GM23338 (cell line): Measurements from ENCODE around the gene AGO1. TPM values are rescaled to one million over a fixed set of nuclear protein-coding genes. Genes with fewer than 3 reads are reported as not detected.

Experiments used
- ATAC-seq: fragments of 200-7000 bp; cut with Tn5 transposase; 3 replicates; pipeline ENCODE4 v1.9.1; 2020
- DNase-seq: peaks from one replicate; pipeline ENCODE4 v3.0.0-alpha.2; 2015; ENCODE audit warnings: low spot score
- H2AFZ ChIP-seq: fragments of 200-600 bp; sonication (generic); 2 replicates; pipeline ENCODE4 v1.8.0; 2016; ENCODE audit warnings: antibody characterized with exemption, mild to moderate bottlenecking, moderate library complexity
- H3F3A ChIP-seq: fragments of 200-600 bp; sonication (generic); replicated peaks from 2 replicates; pipeline ENCODE4 v1.8.0; 2017; ENCODE audit warnings: antibody characterized with exemption, mixed run types, low read depth
- H3K27ac ChIP-seq: fragments of 200-600 bp; sonication (generic); 2 replicates; pipeline ENCODE4 v1.6.1; 2016; ENCODE audit warnings: low read depth
- H3K27me3 ChIP-seq: fragments of 200-600 bp; sonication (generic); 2 replicates; pipeline ENCODE4 v1.8.0; 2016; ENCODE audit warnings: mild to moderate bottlenecking, mixed run types, moderate library complexity; ENCODE audit not compliant: insufficient read depth
- H3K36me3 ChIP-seq: fragments of 200-600 bp; sonication (generic); 2 replicates; pipeline ENCODE4 v1.8.0; 2016; ENCODE audit warnings: mild to moderate bottlenecking; ENCODE audit not compliant: insufficient read depth
- H3K4me1 ChIP-seq: fragments of 200-600 bp; sonication (generic); 2 replicates; pipeline ENCODE4 v1.8.0; 2016; ENCODE audit warnings: mild to moderate bottlenecking, moderate library complexity; ENCODE audit not compliant: insufficient read depth
- H3K4me2 ChIP-seq: fragments of 200-600 bp; sonication (generic); 2 replicates; pipeline ENCODE4 v1.7.1; 2017; ENCODE audit warnings: mixed run types
- H3K4me3 ChIP-seq: fragments of 200-600 bp; sonication (generic); 2 replicates; pipeline ENCODE4 v1.6.1; 2016; ENCODE audit warnings: mixed run types
- H3K79me2 ChIP-seq: fragments of 200-600 bp; sonication (generic); replicated peaks from 2 replicates; pipeline ENCODE4 v1.8.0; 2017; ENCODE audit warnings: mild to moderate bottlenecking; ENCODE audit not compliant: insufficient read depth
- H3K9me2 ChIP-seq: fragments of 200-600 bp; sonication (generic); 2 replicates; pipeline ENCODE4 v1.8.0; 2017; ENCODE audit not compliant: insufficient read depth
- H4K20me1 ChIP-seq: fragments of 200-600 bp; sonication (generic); replicated peaks from 2 replicates; pipeline ENCODE4 v1.8.0; 2017; ENCODE audit warnings: mild to moderate bottlenecking; ENCODE audit not compliant: insufficient read depth
- H3K27ac Mint-ChIP-seq: 2 replicates; pipeline ENCODE4 v1.8.0; 2020; ENCODE audit warnings: inconsistent platforms, mild to moderate bottlenecking, moderate library complexity, mixed read lengths
- H3K27me3 Mint-ChIP-seq: 3 replicates; pipeline ENCODE4 v1.8.0; 2022; ENCODE audit warnings: low read depth, mild to moderate bottlenecking, moderate library complexity, mixed read lengths, inconsistent platforms; ENCODE audit not compliant: insufficient read depth, poor library complexity
- H3K36me3 Mint-ChIP-seq: 3 replicates; pipeline ENCODE4 v1.8.0; 2021; ENCODE audit warnings: low read depth, mild to moderate bottlenecking, inconsistent platforms, moderate library complexity, mixed read lengths
- H3K4me1 Mint-ChIP-seq: 3 replicates; pipeline ENCODE4 v1.8.0; 2020; ENCODE audit warnings: mild to moderate bottlenecking, inconsistent platforms, mixed read lengths
- H3K4me3 Mint-ChIP-seq: 3 replicates; pipeline ENCODE4 v1.8.0; 2021; ENCODE audit warnings: moderate library complexity, mild to moderate bottlenecking, inconsistent platforms, mixed read lengths
- H3K9me3 Mint-ChIP-seq: 3 replicates; pipeline ENCODE4 v1.8.0; 2020; ENCODE audit warnings: moderate library complexity, mild to moderate bottlenecking, inconsistent platforms, mixed read lengths
- CREB1 ChIP-seq: fragments of 250-450 bp; sonication (Bioruptor Pico); IDR thresholded peaks from 2 replicates; pipeline ENCODE4 v1.5.0; 2020; ENCODE audit warnings: low read depth, mild to moderate bottlenecking, moderate library complexity
- EZH2 ChIP-seq: fragments of 200-600 bp; sonication (generic); IDR thresholded peaks from one replicate; pipeline ENCODE4 v1.8.0; 2017; ENCODE audit warnings: antibody characterized with exemption, mild to moderate bottlenecking, low read depth; ENCODE audit not compliant: unreplicated experiment
- EZH2phosphoT487 ChIP-seq: fragments of 200-600 bp; sonication (generic); IDR thresholded peaks from one replicate; pipeline ENCODE4 v1.8.1; 2018; ENCODE audit warnings: antibody characterized with exemption; ENCODE audit not compliant: unreplicated experiment
- JUNB ChIP-seq: IDR thresholded peaks from one replicate; pipeline ENCODE4 v1.6.1; 2016; ENCODE audit warnings: antibody characterized with exemption; ENCODE audit not compliant: unreplicated experiment
- NANOG ChIP-seq: IDR thresholded peaks from 2 replicates; pipeline ENCODE4 v1.6.1; 2016; ENCODE audit warnings: antibody characterized with exemption, borderline replicate concordance
- POLR2AphosphoS5 ChIP-seq: IDR thresholded peaks from 2 replicates; pipeline ENCODE4 v1.6.1; 2016; ENCODE audit warnings: antibody characterized with exemption, low read depth
- STAT1 ChIP-seq: IDR thresholded peaks from one replicate; pipeline ENCODE4 v1.6.1; 2016; ENCODE audit warnings: antibody characterized with exemption; ENCODE audit not compliant: unreplicated experiment
- ZNF114 ChIP-seq: fragments of 250-450 bp; sonication (Bioruptor Pico); IDR thresholded peaks from 2 replicates; pipeline ENCODE4 v1.5.0; 2020; ENCODE audit warnings: mild to moderate bottlenecking, moderate library complexity
- ZNF331 ChIP-seq: fragments of 250-450 bp; sonication (Bioruptor Pico); IDR thresholded peaks from 2 replicates; pipeline ENCODE4 v1.5.0; 2020; ENCODE audit warnings: low read depth, mild to moderate bottlenecking, moderate library complexity
- polyA plus RNA-seq: library from polyadenylated mRNA; unstranded; fragments of >200 nt; fragmentation: Nextera tagmentation; extraction: Ambion mirVana; gene quantifications from 2 replicates; pipeline ENCODE4 v1.2.1, GENCODE V29; 2016
- total RNA-seq: library from RNA; depleted of rRNA; stranded (reverse); fragments of >200 nt; shearing (Covaris generic); gene quantifications from 2 replicates; pipeline ENCODE4 v1.2.3, GENCODE V29; 2014
- TF ChIP-seq, protein P1 (sequence below), 2 experiments: fragments of 200-600 bp in 1 of 2; sonication (generic) in 1 of 2; conservative IDR thresholded peaks; 2 replicates each; pipeline versions ENCODE4 v1.5.1 to v1.6.1; 2016 to 2017; ENCODE audit warnings: antibody characterized with exemption in 2 of 2, low read depth in 2 of 2, mild to moderate bottlenecking in 2 of 2, moderate library complexity in 1 of 2
- TF ChIP-seq, protein P2 (sequence below): IDR thresholded peaks from one replicate; pipeline ENCODE4 v1.6.1; 2018; ENCODE audit warnings: antibody characterized with exemption; ENCODE audit not compliant: unreplicated experiment
- TF ChIP-seq, protein P3 (sequence below): IDR thresholded peaks from 2 replicates; pipeline ENCODE4 v1.6.1; 2016; ENCODE audit warnings: antibody characterized with exemption
- TF ChIP-seq, protein P4 (sequence below): fragments of 250-450 bp; sonication (Bioruptor Pico); IDR thresholded peaks from 2 replicates; pipeline ENCODE4 v1.5.0; 2020; ENCODE audit warnings: mild to moderate bottlenecking, moderate library complexity

AGO1 gene
- total and polyA plus RNA-seq, 2 experiments from 2014 or later, result 10.6 to 65.1 TPM

DNA sequence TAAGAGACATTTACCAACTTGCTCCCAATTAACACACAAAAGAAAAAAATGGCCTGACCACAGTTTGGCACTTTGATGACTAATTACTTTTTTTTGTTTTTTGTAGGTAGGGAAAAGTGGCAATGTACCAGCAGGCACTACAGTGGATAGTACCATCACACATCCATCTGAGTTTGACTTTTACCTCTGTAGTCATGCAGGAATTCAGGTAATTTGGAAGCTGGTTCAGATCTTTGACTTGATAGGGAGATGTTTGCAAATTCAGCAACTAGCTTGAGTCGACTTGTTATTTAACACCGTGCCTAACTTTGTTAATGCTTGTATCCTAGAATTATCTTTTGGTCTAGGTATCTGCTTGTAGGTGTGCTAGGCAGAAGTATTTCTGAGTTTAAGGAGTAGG is 33.0 kb upstream of the AGO1 start (continued):
- TF ChIP-seq, protein P1, sequence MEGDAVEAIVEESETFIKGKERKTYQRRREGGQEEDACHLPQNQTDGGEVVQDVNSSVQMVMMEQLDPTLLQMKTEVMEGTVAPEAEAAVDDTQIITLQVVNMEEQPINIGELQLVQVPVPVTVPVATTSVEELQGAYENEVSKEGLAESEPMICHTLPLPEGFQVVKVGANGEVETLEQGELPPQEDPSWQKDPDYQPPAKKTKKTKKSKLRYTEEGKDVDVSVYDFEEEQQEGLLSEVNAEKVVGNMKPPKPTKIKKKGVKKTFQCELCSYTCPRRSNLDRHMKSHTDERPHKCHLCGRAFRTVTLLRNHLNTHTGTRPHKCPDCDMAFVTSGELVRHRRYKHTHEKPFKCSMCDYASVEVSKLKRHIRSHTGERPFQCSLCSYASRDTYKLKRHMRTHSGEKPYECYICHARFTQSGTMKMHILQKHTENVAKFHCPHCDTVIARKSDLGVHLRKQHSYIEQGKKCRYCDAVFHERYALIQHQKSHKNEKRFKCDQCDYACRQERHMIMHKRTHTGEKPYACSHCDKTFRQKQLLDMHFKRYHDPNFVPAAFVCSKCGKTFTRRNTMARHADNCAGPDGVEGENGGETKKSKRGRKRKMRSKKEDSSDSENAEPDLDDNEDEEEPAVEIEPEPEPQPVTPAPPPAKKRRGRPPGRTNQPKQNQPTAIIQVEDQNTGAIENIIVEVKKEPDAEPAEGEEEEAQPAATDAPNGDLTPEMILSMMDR (conservative IDR thresholded peaks at IDR 0.05; ENCODE audit: low read depth in 2 of 2), result no peak
- TF ChIP-seq ZNF331, result no peak

DNA sequence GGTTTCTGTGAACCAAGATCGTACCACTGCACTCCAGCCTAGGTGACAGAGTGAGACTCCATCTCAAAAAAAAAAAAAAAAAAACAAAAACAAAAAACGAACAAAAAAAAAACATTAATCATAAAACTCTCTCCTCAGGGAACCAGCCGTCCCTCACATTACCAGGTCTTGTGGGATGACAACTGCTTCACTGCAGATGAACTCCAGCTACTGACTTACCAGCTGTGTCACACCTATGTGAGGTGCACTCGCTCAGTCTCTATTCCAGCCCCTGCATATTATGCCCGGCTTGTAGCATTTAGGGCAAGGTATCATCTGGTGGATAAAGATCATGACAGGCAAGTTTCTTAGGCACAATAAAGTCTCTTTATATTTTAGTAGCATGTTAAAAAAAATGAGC is 32.3 kb upstream of the AGO1 start:
- no peaks in the 10 kb centered on the region for H3K27me3 Mint-ChIP-seq
- H3K27ac Mint-ChIP-seq, result 0 out of 2 replicates have a peak overlapping the region, but pooled peaks have one; percentile 61
- Histone ChIP-seq H3K36me3 (no peaks in the 10 kb centered on the region), H3K27ac (peak overlapping the region; percentile 8; the same call in 1 of the 2 replicates), H3K79me2 (no peaks in the 10 kb centered on the region), H4K20me1 (no peaks in the 10 kb centered on the region), H3K4me3 (no peak overlapping the region), H2AFZ (no peak overlapping the region), H3K4me1 (peaks cover 15% of the 10 kb centered on the region), H3K9me2 (no peaks in the 10 kb centered on the region), H3K27me3 (no peaks in the 10 kb centered on the region), H3F3A (no peaks in the 10 kb centered on the region), H3K4me2 (no peak overlapping the region)
- no peak overlapping the region for H3K4me3 Mint-ChIP-seq
- no peak for DNase-seq
- no peak for ATAC-seq
- no peaks in the 10 kb centered on the region for H3K9me3 Mint-ChIP-seq
- peaks cover 20% of the 10 kb centered on the region for H3K4me1 Mint-ChIP-seq
- peaks cover 4% of the 10 kb centered on the region; the same call in 1 of the 3 replicates for H3K36me3 Mint-ChIP-seq
- TF ChIP-seq NANOG (no peak), ZNF114 (CRISPR knock-in tag) (no peak), CREB1 (CRISPR knock-in tag) (no peak), EZH2phosphoT487 (no peak), ZNF331 (no peak), JUNB (no peak), POLR2AphosphoS5 (no peak), STAT1 (no peak), EZH2 (no peak)
- TF ChIP-seq, protein P2, sequence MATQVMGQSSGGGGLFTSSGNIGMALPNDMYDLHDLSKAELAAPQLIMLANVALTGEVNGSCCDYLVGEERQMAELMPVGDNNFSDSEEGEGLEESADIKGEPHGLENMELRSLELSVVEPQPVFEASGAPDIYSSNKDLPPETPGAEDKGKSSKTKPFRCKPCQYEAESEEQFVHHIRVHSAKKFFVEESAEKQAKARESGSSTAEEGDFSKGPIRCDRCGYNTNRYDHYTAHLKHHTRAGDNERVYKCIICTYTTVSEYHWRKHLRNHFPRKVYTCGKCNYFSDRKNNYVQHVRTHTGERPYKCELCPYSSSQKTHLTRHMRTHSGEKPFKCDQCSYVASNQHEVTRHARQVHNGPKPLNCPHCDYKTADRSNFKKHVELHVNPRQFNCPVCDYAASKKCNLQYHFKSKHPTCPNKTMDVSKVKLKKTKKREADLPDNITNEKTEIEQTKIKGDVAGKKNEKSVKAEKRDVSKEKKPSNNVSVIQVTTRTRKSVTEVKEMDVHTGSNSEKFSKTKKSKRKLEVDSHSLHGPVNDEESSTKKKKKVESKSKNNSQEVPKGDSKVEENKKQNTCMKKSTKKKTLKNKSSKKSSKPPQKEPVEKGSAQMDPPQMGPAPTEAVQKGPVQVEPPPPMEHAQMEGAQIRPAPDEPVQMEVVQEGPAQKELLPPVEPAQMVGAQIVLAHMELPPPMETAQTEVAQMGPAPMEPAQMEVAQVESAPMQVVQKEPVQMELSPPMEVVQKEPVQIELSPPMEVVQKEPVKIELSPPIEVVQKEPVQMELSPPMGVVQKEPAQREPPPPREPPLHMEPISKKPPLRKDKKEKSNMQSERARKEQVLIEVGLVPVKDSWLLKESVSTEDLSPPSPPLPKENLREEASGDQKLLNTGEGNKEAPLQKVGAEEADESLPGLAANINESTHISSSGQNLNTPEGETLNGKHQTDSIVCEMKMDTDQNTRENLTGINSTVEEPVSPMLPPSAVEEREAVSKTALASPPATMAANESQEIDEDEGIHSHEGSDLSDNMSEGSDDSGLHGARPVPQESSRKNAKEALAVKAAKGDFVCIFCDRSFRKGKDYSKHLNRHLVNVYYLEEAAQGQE, result no peak
- TF ChIP-seq, protein P3, sequence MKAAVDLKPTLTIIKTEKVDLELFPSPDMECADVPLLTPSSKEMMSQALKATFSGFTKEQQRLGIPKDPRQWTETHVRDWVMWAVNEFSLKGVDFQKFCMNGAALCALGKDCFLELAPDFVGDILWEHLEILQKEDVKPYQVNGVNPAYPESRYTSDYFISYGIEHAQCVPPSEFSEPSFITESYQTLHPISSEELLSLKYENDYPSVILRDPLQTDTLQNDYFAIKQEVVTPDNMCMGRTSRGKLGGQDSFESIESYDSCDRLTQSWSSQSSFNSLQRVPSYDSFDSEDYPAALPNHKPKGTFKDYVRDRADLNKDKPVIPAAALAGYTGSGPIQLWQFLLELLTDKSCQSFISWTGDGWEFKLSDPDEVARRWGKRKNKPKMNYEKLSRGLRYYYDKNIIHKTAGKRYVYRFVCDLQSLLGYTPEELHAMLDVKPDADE, result no peak
- TF ChIP-seq, protein P4, sequence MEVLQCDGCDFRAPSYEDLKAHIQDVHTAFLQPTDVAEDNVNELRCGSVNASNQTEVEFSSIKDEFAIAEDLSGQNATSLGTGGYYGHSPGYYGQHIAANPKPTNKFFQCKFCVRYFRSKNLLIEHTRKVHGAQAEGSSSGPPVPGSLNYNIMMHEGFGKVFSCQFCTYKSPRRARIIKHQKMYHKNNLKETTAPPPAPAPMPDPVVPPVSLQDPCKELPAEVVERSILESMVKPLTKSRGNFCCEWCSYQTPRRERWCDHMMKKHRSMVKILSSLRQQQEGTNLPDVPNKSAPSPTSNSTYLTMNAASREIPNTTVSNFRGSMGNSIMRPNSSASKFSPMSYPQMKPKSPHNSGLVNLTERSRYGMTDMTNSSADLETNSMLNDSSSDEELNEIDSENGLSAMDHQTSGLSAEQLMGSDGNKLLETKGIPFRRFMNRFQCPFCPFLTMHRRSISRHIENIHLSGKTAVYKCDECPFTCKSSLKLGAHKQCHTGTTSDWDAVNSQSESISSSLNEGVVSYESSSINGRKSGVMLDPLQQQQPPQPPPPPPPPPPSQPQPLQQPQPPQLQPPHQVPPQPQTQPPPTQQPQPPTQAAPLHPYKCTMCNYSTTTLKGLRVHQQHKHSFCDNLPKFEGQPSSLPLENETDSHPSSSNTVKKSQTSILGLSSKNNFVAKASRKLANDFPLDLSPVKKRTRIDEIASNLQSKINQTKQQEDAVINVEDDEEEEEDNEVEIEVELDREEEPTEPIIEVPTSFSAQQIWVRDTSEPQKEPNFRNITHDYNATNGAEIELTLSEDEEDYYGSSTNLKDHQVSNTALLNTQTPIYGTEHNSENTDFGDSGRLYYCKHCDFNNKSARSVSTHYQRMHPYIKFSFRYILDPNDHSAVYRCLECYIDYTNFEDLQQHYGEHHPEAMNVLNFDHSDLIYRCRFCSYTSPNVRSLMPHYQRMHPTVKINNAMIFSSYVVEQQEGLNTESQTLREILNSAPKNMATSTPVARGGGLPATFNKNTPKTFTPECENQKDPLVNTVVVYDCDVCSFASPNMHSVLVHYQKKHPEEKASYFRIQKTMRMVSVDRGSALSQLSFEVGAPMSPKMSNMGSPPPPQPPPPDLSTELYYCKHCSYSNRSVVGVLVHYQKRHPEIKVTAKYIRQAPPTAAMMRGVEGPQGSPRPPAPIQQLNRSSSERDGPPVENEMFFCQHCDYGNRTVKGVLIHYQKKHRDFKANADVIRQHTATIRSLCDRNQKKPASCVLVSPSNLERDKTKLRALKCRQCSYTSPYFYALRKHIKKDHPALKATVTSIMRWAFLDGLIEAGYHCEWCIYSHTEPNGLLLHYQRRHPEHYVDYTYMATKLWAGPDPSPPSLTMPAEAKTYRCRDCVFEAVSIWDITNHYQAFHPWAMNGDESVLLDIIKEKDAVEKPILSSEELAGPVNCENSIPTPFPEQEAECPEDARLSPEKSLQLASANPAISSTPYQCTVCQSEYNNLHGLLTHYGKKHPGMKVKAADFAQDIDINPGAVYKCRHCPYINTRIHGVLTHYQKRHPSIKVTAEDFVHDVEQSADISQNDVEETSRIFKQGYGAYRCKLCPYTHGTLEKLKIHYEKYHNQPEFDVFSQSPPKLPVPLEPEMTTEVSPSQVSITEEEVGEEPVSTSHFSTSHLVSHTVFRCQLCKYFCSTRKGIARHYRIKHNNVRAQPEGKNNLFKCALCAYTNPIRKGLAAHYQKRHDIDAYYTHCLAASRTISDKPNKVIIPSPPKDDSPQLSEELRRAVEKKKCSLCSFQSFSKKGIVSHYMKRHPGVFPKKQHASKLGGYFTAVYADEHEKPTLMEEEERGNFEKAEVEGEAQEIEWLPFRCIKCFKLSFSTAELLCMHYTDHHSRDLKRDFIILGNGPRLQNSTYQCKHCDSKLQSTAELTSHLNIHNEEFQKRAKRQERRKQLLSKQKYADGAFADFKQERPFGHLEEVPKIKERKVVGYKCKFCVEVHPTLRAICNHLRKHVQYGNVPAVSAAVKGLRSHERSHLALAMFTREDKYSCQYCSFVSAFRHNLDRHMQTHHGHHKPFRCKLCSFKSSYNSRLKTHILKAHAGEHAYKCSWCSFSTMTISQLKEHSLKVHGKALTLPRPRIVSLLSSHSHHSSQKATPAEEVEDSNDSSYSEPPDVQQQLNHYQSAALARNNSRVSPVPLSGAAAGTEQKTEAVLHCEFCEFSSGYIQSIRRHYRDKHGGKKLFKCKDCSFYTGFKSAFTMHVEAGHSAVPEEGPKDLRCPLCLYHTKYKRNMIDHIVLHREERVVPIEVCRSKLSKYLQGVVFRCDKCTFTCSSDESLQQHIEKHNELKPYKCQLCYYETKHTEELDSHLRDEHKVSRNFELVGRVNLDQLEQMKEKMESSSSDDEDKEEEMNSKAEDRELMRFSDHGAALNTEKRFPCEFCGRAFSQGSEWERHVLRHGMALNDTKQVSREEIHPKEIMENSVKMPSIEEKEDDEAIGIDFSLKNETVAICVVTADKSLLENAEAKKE (CRISPR knock-in tag), result no peak
